Liver (tissue), 3 donors: Measurements from ENCODE around the gene MYOCOS.

Source experiments
- TAF1 ChIP-seq: conservative IDR thresholded peaks from 2 replicates; pipeline ENCODE4 v1.6.1; 2016; ENCODE audit warnings: antibody characterized with exemption, mild to moderate bottlenecking
- TF ChIP-seq, protein P1 (sequence below): IDR thresholded peaks from 2 replicates; pipeline ENCODE4 v1.6.1; 2016; ENCODE audit warnings: antibody characterized with exemption
- TF ChIP-seq, protein P2 (sequence below): fragments of 150-350 bp; IDR thresholded peaks from 2 replicates; pipeline ENCODE4 v1.5.1; 2017; ENCODE audit warnings: improper control_type of control experiment, low read depth, low read length; ENCODE audit not compliant: missing input control
- donor health status: healthy.
- donor health status: healthy.

DNA sequence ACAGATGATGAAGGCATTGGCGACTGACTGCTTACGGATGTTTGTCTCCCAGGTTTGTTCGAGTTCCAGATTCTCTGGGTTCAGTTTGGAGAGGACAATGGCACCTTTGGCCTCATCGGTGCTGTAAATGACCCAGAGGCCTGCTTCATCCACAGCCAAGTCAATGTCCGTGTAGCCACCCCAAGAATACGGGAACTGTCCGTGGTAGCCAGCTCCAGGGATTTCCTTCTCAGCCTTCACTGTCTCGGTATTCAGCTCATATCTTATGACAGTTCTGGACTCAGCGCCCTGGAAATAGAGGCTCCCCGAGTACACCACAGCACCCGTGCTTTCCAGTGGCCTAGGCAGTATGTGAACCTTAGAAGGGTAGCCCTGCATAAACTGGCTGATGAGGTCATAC, 14.1 kb downstream of the MYOCOS start:
- TF ChIP-seq, protein P1, sequence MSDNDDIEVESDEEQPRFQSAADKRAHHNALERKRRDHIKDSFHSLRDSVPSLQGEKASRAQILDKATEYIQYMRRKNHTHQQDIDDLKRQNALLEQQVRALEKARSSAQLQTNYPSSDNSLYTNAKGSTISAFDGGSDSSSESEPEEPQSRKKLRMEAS = no peak
- TF ChIP-seq TAF1 = no peak
- TF ChIP-seq, protein P2, sequence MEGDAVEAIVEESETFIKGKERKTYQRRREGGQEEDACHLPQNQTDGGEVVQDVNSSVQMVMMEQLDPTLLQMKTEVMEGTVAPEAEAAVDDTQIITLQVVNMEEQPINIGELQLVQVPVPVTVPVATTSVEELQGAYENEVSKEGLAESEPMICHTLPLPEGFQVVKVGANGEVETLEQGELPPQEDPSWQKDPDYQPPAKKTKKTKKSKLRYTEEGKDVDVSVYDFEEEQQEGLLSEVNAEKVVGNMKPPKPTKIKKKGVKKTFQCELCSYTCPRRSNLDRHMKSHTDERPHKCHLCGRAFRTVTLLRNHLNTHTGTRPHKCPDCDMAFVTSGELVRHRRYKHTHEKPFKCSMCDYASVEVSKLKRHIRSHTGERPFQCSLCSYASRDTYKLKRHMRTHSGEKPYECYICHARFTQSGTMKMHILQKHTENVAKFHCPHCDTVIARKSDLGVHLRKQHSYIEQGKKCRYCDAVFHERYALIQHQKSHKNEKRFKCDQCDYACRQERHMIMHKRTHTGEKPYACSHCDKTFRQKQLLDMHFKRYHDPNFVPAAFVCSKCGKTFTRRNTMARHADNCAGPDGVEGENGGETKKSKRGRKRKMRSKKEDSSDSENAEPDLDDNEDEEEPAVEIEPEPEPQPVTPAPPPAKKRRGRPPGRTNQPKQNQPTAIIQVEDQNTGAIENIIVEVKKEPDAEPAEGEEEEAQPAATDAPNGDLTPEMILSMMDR = no peak
